SK-N-SH treated with all-trans-retinoic acid at 6 μM for 48 hours (cell line): ENCODE measurements around the gene SEH1L.
A peak's percentile ranks its signal among the peaks of the same experiment; 100 is the strongest.

ENCODE experiments used
- ATAC-seq: fragments of 200-7000 bp; cut with Tn5 transposase; 3 replicates; pipeline ENCODE4 v1.9.1; 2020; ENCODE audit warnings: mild to moderate bottlenecking, moderate library complexity
- ARNTL ChIP-seq: fragments of 450-650 bp; formaldehyde crosslinking; IDR thresholded peaks from 2 replicates; pipeline ENCODE4 v1.5.0; 2020; ENCODE audit warnings: low read depth, mild to moderate bottlenecking, moderate library complexity, borderline replicate concordance
- CSDC2 ChIP-seq: fragments of 250-450 bp; sonication (Bioruptor Pico); IDR thresholded peaks from 2 replicates; pipeline ENCODE4 v1.5.0; 2020; ENCODE audit warnings: mild to moderate bottlenecking, moderate library complexity
- ESRRG ChIP-seq: fragments of 250-450 bp; sonication (Bioruptor Pico); IDR thresholded peaks from 2 replicates; pipeline ENCODE4 v1.6.1; 2021; ENCODE audit warnings: mild to moderate bottlenecking
- GLIS3 ChIP-seq: fragments of 250-450 bp; sonication (Bioruptor Pico); IDR thresholded peaks from 2 replicates; pipeline ENCODE4 v1.5.0; 2020; ENCODE audit warnings: mild to moderate bottlenecking, moderate library complexity
- ISL1 ChIP-seq: fragments of 250-450 bp; sonication (Bioruptor Pico); IDR thresholded peaks from 2 replicates; pipeline ENCODE4 v2.1.2; 2022; ENCODE audit warnings: mild to moderate bottlenecking, moderate library complexity
- OSR1 ChIP-seq: fragments of 250-450 bp; sonication (Bioruptor Pico); IDR thresholded peaks from 2 replicates; pipeline ENCODE4 v1.8.0; 2022; ENCODE audit warnings: moderate library complexity, mild to moderate bottlenecking, inconsistent platforms
- PPARA ChIP-seq: fragments of 250-450 bp; sonication (Bioruptor Pico); IDR thresholded peaks from 2 replicates; pipeline ENCODE4 v1.5.0; 2020; ENCODE audit warnings: mild to moderate bottlenecking, borderline replicate concordance
- RARB ChIP-seq: fragments of 250-450 bp; sonication (Bioruptor Pico); IDR thresholded peaks from 2 replicates; pipeline ENCODE4 v1.8.0; 2021; ENCODE audit warnings: mild to moderate bottlenecking, moderate library complexity
- SNAI2 ChIP-seq: fragments of 250-450 bp; sonication (Bioruptor Pico); IDR thresholded peaks from 2 replicates; pipeline ENCODE4 v1.5.0; 2020; ENCODE audit warnings: mild to moderate bottlenecking, moderate library complexity
- TCF4 ChIP-seq: fragments of 250-450 bp; sonication (Bioruptor Pico); IDR thresholded peaks from 2 replicates; pipeline ENCODE4 v1.8.0; 2021; ENCODE audit warnings: mild to moderate bottlenecking, moderate library complexity, borderline replicate concordance
- TOX ChIP-seq: fragments of 250-450 bp; sonication (Bioruptor Pico); IDR thresholded peaks from 2 replicates; pipeline ENCODE4 v1.8.0; 2021; ENCODE audit warnings: mild to moderate bottlenecking, moderate library complexity, borderline replicate concordance
- ZFP3 ChIP-seq: fragments of 250-450 bp; sonication (Bioruptor Pico); IDR thresholded peaks from 2 replicates; pipeline ENCODE4 v1.5.0; 2020; ENCODE audit warnings: mild to moderate bottlenecking, moderate library complexity
- ZFP30 ChIP-seq: fragments of 450-650 bp; formaldehyde crosslinking; IDR thresholded peaks from 2 replicates; pipeline ENCODE4 v1.5.0; 2022; ENCODE audit warnings: mild to moderate bottlenecking, moderate library complexity
- ZNF70 ChIP-seq: fragments of 450-650 bp; formaldehyde crosslinking; IDR thresholded peaks from 2 replicates; pipeline ENCODE4 v1.5.0; 2020; ENCODE audit warnings: mild to moderate bottlenecking, moderate library complexity
- ZNF8 ChIP-seq: fragments of 450-650 bp; formaldehyde crosslinking; IDR thresholded peaks from 2 replicates; pipeline ENCODE4 v1.5.0; 2020; ENCODE audit warnings: mild to moderate bottlenecking, moderate library complexity
- TF ChIP-seq, protein P1 (sequence below): fragments of 250-450 bp; sonication (Bioruptor Pico); IDR thresholded peaks from 2 replicates; pipeline ENCODE4 v1.5.0; 2020; ENCODE audit warnings: mild to moderate bottlenecking, moderate library complexity
- TF ChIP-seq, protein P2 (sequence below): fragments of 250-450 bp; sonication (Bioruptor Pico); IDR thresholded peaks from 2 replicates; pipeline ENCODE4 v1.8.0; 2021; ENCODE audit warnings: low read depth, mild to moderate bottlenecking, moderate library complexity, borderline replicate concordance
- TF ChIP-seq, protein P3 (sequence below): fragments of 250-450 bp; sonication (Bioruptor Pico); IDR thresholded peaks from 2 replicates; pipeline ENCODE4 v1.5.1; 2020; ENCODE audit warnings: low read depth, mild to moderate bottlenecking, moderate library complexity
- TF ChIP-seq, protein P4 (sequence below): fragments of 250-450 bp; sonication (Bioruptor Pico); IDR thresholded peaks from 2 replicates; pipeline ENCODE4 v1.5.1; 2021; ENCODE audit warnings: mild to moderate bottlenecking, moderate library complexity

The SEH1L gene

DNA sequence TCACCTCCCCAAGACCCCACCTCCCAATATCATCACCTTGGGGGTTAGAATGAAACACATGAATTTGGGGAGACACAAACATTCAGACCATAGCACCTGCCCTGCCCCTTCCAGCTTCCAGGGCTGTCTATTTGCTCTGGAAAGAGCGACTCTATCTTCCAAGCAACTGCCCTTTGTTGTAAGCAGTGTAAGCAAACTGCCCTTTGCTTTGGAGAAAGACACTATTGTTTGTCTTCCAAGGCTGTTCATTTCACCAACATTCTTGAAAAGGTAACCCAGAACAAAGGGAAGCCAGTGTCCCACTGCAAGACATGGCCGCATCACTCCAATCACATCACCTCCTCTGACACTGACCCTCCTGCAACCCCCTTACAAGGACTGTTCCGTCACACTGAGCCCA is 16.9 kb upstream of the SEH1L start (continued):
- TF ChIP-seq, protein P1, sequence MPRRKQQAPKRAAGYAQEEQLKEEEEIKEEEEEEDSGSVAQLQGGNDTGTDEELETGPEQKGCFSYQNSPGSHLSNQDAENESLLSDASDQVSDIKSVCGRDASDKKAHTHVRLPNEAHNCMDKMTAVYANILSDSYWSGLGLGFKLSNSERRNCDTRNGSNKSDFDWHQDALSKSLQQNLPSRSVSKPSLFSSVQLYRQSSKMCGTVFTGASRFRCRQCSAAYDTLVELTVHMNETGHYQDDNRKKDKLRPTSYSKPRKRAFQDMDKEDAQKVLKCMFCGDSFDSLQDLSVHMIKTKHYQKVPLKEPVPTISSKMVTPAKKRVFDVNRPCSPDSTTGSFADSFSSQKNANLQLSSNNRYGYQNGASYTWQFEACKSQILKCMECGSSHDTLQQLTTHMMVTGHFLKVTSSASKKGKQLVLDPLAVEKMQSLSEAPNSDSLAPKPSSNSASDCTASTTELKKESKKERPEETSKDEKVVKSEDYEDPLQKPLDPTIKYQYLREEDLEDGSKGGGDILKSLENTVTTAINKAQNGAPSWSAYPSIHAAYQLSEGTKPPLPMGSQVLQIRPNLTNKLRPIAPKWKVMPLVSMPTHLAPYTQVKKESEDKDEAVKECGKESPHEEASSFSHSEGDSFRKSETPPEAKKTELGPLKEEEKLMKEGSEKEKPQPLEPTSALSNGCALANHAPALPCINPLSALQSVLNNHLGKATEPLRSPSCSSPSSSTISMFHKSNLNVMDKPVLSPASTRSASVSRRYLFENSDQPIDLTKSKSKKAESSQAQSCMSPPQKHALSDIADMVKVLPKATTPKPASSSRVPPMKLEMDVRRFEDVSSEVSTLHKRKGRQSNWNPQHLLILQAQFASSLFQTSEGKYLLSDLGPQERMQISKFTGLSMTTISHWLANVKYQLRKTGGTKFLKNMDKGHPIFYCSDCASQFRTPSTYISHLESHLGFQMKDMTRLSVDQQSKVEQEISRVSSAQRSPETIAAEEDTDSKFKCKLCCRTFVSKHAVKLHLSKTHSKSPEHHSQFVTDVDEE (CRISPR knock-in tag), result no peak
- TF ChIP-seq ESRRG (CRISPR knock-in tag), result no peak
- TF ChIP-seq ISL1 (CRISPR knock-in tag), result no peak
- TF ChIP-seq ZFP30, result no peak
- TF ChIP-seq RARB (CRISPR knock-in tag), result no peak
- TF ChIP-seq, all 23 proteins: peak for 0

DNA sequence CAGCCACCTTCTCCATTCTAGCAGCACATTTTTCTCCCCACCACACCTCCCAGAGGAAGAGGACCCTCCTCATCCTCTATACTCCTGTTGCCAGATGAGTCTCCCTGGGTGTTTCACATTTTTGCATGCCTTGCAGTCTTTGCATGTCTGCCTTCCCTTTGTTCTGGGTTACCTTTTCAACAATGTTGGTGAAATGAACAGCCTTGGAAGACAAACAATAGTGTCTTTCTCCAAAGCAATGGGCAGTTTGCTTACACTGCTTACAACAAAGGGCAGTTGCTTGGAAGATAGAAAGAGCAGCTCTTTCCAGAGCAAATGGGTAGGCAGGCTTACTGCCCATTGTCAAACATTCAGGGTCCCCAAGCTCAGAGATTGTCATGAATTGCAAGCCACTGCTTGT is 14.5 kb upstream of the SEH1L start:
- TF ChIP-seq ZFP30, result no peak
- no peak for TF ChIP-seq SNAI2
- no peak for TF ChIP-seq ESRRG (CRISPR knock-in tag)
- TF ChIP-seq ISL1 (CRISPR knock-in tag), result no peak
- TF ChIP-seq PPARA, result no peak
- no peak for TF ChIP-seq ZNF8 (CRISPR knock-in tag)
- no peak for ATAC-seq

DNA sequence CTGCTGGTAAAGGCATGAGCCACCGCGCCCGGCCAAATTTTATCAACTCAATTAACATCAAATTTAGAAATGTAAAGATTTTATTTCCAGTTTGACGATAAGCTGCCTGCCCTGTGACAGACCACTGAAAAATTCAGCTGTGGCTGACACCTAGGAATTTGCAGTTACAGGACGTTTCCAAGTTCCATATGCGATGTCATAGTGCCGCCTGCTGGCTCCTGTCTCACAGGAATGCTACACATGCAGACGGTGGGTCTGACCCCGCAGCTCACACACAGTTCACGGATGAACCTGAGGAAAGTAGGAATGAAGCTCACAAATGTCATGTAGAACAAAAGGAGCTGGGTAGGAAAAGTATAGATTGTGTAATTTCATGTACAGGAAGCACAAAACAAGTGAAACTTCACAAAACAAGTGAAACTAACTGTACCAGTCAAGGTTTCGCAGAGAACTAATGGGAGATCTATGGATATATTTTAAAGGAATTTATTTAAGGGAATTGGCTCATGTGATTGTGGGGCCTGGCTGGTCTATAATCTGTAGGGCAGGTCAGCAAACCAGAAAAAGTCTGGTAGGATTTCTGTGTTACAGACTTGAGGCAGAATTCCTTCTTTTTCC is 13.2 kb upstream of the SEH1L start:
- ATAC-seq, result peak; percentile 99
- TF ChIP-seq RARB (CRISPR knock-in tag), result no peak
- no peak for TF ChIP-seq ZFP3
- TF ChIP-seq, protein P2, sequence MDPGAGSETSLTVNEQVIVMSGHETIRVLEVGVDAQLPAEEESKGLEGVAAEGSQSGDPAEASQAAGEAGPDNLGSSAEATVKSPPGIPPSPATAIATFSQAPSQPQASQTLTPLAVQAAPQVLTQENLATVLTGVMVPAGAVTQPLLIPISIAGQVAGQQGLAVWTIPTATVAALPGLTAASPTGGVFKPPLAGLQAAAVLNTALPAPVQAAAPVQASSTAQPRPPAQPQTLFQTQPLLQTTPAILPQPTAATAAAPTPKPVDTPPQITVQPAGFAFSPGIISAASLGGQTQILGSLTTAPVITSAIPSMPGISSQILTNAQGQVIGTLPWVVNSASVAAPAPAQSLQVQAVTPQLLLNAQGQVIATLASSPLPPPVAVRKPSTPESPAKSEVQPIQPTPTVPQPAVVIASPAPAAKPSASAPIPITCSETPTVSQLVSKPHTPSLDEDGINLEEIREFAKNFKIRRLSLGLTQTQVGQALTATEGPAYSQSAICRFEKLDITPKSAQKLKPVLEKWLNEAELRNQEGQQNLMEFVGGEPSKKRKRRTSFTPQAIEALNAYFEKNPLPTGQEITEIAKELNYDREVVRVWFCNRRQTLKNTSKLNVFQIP (CRISPR knock-in tag), result no peak
- no peak for TF ChIP-seq ARNTL (CRISPR knock-in tag)
- TF ChIP-seq, protein P3, sequence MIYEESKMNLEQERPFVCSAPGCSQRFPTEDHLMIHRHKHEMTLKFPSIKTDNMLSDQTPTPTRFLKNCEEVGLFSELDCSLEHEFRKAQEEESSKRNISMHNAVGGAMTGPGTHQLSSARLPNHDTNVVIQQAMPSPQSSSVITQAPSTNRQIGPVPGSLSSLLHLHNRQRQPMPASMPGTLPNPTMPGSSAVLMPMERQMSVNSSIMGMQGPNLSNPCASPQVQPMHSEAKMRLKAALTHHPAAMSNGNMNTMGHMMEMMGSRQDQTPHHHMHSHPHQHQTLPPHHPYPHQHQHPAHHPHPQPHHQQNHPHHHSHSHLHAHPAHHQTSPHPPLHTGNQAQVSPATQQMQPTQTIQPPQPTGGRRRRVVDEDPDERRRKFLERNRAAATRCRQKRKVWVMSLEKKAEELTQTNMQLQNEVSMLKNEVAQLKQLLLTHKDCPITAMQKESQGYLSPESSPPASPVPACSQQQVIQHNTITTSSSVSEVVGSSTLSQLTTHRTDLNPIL, result no peak
- no peak for TF ChIP-seq ZNF70 (CRISPR knock-in tag)
- no peak for TF ChIP-seq TCF4 (CRISPR knock-in tag)
- TF ChIP-seq ESRRG (CRISPR knock-in tag), result no peak
- no peak for TF ChIP-seq PPARA
- TF ChIP-seq, protein P4, sequence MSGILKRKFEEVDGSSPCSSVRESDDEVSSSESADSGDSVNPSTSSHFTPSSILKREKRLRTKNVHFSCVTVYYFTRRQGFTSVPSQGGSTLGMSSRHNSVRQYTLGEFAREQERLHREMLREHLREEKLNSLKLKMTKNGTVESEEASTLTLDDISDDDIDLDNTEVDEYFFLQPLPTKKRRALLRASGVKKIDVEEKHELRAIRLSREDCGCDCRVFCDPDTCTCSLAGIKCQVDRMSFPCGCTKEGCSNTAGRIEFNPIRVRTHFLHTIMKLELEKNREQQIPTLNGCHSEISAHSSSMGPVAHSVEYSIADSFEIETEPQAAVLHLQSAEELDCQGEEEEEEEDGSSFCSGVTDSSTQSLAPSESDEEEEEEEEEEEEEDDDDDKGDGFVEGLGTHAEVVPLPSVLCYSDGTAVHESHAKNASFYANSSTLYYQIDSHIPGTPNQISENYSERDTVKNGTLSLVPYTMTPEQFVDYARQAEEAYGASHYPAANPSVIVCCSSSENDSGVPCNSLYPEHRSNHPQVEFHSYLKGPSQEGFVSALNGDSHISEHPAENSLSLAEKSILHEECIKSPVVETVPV (CRISPR knock-in tag), result no peak
- TF ChIP-seq TOX (CRISPR knock-in tag), result no peak
- no peak for TF ChIP-seq ZNF8 (CRISPR knock-in tag)
- TF ChIP-seq CSDC2 (CRISPR knock-in tag), result no peak
- TF ChIP-seq GLIS3 (CRISPR knock-in tag), result no peak

DNA sequence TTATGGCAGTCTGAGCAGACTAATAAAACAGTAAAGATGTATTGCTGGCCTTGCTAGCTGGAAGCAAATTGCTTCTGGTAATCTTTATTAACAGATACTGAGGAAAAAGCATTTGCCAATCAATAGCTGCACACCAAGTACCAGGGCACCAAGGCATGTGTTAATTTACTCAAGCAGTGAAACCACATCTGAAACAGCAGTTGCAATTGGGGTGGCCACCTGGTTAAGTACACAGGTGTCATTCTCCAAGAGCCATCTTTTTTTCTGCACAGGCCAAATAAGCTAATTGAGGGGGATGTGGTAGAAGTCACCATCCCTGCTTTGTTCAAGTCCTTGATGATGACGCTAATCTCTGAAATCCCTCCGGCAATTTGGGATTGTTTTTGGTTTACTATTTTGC is 8.6 kb upstream of the SEH1L start:
- TF ChIP-seq TOX (CRISPR knock-in tag) (no peak), SNAI2 (no peak), OSR1 (CRISPR knock-in tag) (no peak), GLIS3 (CRISPR knock-in tag) (no peak), ZNF8 (CRISPR knock-in tag) (no peak)
- TF ChIP-seq, protein P4 (CRISPR knock-in tag), result no peak
- ATAC-seq, result no peak
